ENCODE measurements around the gene GALNT3. TPM values are rescaled to one million over a fixed set of nuclear protein-coding genes. Genes with fewer than 3 reads are reported as not detected.

Gene GALNT3
- polyA plus RNA-seq, 1 of the 3 experiments (the other 2 are of a cell fraction): 0.05 TPM

GRCh38 chr2:165725421-165725820 lies 68.6 kb downstream of the GALNT3 start:
- Histone ChIP-seq H2AFZ (ENCODE audit: low read depth) (peak overlapping the region; percentile 54; the same call in 1 of the 2 replicates), H3K27ac (ENCODE audit: low read depth in 2 of 2, low read length in 1 of 2) (peak overlapping the region in 1 of 2 experiments; percentile 91; a peak in 3 of 4 replicates)
- POLR2A ChIA-PET: no interaction called here
- no peak for TF ChIP-seq ZBTB33 (IDR thresholded peaks at IDR 0.05; ENCODE audit: borderline replicate concordance, low read depth)
- TF ChIP-seq USF2 (IDR thresholded peaks at IDR 0.05; ENCODE audit: borderline replicate concordance, low read depth, low read length): no peak
- no peak for TF ChIP-seq RXRA (IDR thresholded peaks at IDR 0.05; ENCODE audit: borderline replicate concordance, low read depth)
- no peak for TF ChIP-seq GATA2 (CRISPR knock-in tag; IDR thresholded peaks at IDR 0.05)
- TF ChIP-seq POLR2AphosphoS5 (IDR thresholded peaks at IDR 0.05; ENCODE audit: low read depth, low read length): peak; percentile 41; the same call in 1 of the 2 replicates
- no peak for TF ChIP-seq NRF1 (IDR thresholded peaks at IDR 0.05; ENCODE audit: low read depth, low read length)
- TF ChIP-seq RAD21 (IDR thresholded peaks at IDR 0.05; ENCODE audit: low read length): no peak
- TF ChIP-seq CHD2 (IDR thresholded peaks at IDR 0.05; ENCODE audit: low read length, partially characterized antibody): no peak
- no peak for TF ChIP-seq ELF1 (IDR thresholded peaks at IDR 0.05)
- TF ChIP-seq EZH2phosphoT487 (IDR thresholded peaks at IDR 0.05; ENCODE audit: borderline replicate concordance, low read depth): no peak
- TF ChIP-seq IRF3 (IDR thresholded peaks at IDR 0.05; ENCODE audit: low read depth, low read length): no peak
- no peak for TF ChIP-seq MXI1 (IDR thresholded peaks at IDR 0.05; ENCODE audit: low read depth, low read length)
- TF ChIP-seq TAF1 (IDR thresholded peaks at IDR 0.05; ENCODE audit: borderline replicate concordance, low read depth, low read length): no peak
- no peak for TF ChIP-seq USF1 (IDR thresholded peaks at IDR 0.05; ENCODE audit: borderline replicate concordance, low read depth)
- no peak for TF ChIP-seq FOXM1 (IDR thresholded peaks at IDR 0.05; ENCODE audit: low read depth)
- TF ChIP-seq MEF2A (IDR thresholded peaks at IDR 0.05; ENCODE audit: borderline replicate concordance, low read depth): no peak
- TF ChIP-seq YY1 (IDR thresholded peaks at IDR 0.05; ENCODE audit: low read depth): no peak
- no peak for TF ChIP-seq MAX (IDR thresholded peaks at IDR 0.05; ENCODE audit: low read depth)
- TF ChIP-seq SIN3A (IDR thresholded peaks at IDR 0.05; ENCODE audit: borderline replicate concordance, low read depth, low read length): no peak
- peak; percentile 97 for TF ChIP-seq FOSL2 (IDR thresholded peaks at IDR 0.05; ENCODE audit: borderline replicate concordance, low read depth)
- peak; percentile 66; the same call in 1 of the 2 replicates for TF ChIP-seq TEAD4 (IDR thresholded peaks at IDR 0.05; ENCODE audit: borderline replicate concordance, insufficient read depth)
- peak; percentile 62; the same call in 1 of the 2 replicates for TF ChIP-seq PBX3 (IDR thresholded peaks at IDR 0.05)
- peak in 1 of 2 experiments; percentile 69; a peak in 2 of 4 replicates for TF ChIP-seq EP300 (IDR thresholded peaks at IDR 0.05; ENCODE audit: borderline replicate concordance in 1 of 2, low read depth in 1 of 2, low read length in 1 of 2)
- no peak for TF ChIP-seq CTCF (IDR thresholded peaks at IDR 0.05)

More at GRCh38 chr2:165725421-165725820, 68.6 kb downstream of the GALNT3 start:
- Histone ChIP-seq H3K9ac (no peak overlapping the region), H3K4me3 (ENCODE audit: low read depth in 2 of 2, low read length in 1 of 2) (no peak overlapping the region), H3K9me2 (no peaks in the 10 kb centered on the region), H3K9me3 (no peaks in the 10 kb centered on the region), H3K27me3 (ENCODE audit: insufficient read depth) (no peaks in the 10 kb centered on the region), H3K36me3 (replicated peaks in 1 of 2; ENCODE audit: control insufficient read depth in 1 of 2, insufficient read depth in 2 of 2, low read length in 1 of 2) (no peaks in the 10 kb centered on the region), H3K4me2 (peak overlapping the region; percentile 51; the same call in 1 of the 2 replicates), H4K20me1 (ENCODE audit: insufficient read depth) (no peaks in the 10 kb centered on the region), H3K79me2 (ENCODE audit: insufficient read depth) (no peaks in the 10 kb centered on the region), H3K4me1 (ENCODE audit: control insufficient read depth in 1 of 2, insufficient read depth in 2 of 2, low read depth in 1 of 2, low read length in 1 of 2) (no peaks in the 10 kb centered on the region), H3F3A (replicated peaks; ENCODE audit: insufficient read depth) (peaks cover 13% of the 10 kb centered on the region)
- CTCF ChIA-PET: no interaction called here
- DNase-seq: no peak
